ENCODE measurements around the gene CYP8B1. TPM values are rescaled to one million over a fixed set of nuclear protein-coding genes. Genes with fewer than 3 reads are reported as not detected.

CYP8B1 gene
- total and polyA plus RNA-seq, 9 of the 15 experiments (the other 6 are each of a cell fraction or from before 2014, with no cell fraction given): 0.04 TPM; not detected in 8

DNA sequence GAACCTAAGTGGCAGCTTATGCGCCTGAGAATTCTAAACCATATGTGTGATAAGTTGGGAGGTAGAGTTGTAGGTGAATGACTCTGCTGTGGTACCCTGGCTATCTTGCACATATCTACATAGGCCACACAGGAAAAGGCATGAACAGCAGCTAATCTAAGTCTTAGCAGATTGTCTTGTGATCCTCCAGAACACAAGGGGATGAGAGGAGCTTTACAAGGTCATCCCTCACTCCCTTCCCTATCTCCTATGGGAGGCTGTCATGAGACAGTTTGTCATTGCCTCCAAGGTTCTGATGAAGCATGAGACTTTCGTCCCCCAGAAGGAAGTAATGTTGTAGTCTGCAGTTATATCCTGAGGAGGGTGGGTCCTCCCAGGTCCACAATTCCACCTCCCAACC, 26.6 kb upstream of the CYP8B1 start (continued):
- TF ChIP-seq, protein P1, sequence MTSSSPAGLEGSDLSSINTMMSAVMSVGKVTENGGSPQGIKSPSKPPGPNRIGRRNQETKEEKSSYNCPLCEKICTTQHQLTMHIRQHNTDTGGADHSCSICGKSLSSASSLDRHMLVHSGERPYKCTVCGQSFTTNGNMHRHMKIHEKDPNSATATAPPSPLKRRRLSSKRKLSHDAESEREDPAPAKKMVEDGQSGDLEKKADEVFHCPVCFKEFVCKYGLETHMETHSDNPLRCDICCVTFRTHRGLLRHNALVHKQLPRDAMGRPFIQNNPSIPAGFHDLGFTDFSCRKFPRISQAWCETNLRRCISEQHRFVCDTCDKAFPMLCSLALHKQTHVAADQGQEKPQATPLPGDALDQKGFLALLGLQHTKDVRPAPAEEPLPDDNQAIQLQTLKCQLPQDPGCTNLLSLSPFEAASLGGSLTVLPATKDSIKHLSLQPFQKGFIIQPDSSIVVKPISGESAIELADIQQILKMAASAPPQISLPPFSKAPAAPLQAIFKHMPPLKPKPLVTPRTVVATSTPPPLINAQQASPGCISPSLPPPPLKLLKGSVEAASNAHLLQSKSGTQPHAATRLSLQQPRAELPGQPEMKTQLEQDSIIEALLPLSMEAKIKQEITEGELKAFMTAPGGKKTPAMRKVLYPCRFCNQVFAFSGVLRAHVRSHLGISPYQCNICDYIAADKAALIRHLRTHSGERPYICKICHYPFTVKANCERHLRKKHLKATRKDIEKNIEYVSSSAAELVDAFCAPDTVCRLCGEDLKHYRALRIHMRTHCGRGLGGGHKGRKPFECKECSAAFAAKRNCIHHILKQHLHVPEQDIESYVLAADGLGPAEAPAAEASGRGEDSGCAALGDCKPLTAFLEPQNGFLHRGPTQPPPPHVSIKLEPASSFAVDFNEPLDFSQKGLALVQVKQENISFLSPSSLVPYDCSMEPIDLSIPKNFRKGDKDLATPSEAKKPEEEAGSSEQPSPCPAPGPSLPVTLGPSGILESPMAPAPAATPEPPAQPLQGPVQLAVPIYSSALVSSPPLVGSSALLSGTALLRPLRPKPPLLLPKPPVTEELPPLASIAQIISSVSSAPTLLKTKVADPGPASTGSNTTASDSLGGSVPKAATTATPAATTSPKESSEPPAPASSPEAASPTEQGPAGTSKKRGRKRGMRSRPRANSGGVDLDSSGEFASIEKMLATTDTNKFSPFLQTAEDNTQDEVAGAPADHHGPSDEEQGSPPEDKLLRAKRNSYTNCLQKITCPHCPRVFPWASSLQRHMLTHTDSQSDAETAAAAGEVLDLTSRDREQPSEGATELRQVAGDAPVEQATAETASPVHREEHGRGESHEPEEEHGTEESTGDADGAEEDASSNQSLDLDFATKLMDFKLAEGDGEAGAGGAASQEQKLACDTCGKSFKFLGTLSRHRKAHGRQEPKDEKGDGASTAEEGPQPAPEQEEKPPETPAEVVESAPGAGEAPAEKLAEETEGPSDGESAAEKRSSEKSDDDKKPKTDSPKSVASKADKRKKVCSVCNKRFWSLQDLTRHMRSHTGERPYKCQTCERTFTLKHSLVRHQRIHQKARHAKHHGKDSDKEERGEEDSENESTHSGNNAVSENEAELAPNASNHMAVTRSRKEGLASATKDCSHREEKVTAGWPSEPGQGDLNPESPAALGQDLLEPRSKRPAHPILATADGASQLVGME (CRISPR knock-in tag; IDR thresholded peaks at IDR 0.05): 0 out of 2 replicates have a peak, but pooled peaks have one; percentile 60
- TF ChIP-seq TEAD1 (CRISPR knock-in tag; IDR thresholded peaks at IDR 0.05) (peak in 1 of 2 experiments; percentile 88; a peak in 2 of 4 replicates), CTBP1 (IDR thresholded peaks at IDR 0.05; ENCODE audit: borderline replicate concordance) (peak; percentile 87), ELF4 (CRISPR knock-in tag; IDR thresholded peaks at IDR 0.05) (0 out of 2 replicates have a peak, but pooled peaks have one; percentile 71), SMAD3 (CRISPR knock-in tag; conservative IDR thresholded peaks at IDR 0.05) (0 out of 2 replicates have a peak, but pooled peaks have one; percentile 59), NCOR1 (IDR thresholded peaks at IDR 0.05) (peak; percentile 62; the same call in 1 of the 2 replicates), TCF3 (CRISPR knock-in tag; IDR thresholded peaks at IDR 0.05) (peak; percentile 29; the same call in 1 of the 2 replicates), KLF16 (IDR thresholded peaks at IDR 0.05) (peak; percentile 15; the same call in 1 of the 2 replicates), MAZ (CRISPR knock-in tag; conservative IDR thresholded peaks at IDR 0.05 in 1 of 2, IDR thresholded peaks at IDR 0.05 in 1 of 2) (peak in 1 of 2 experiments; percentile 59; a peak in 2 of 4 replicates), ZNF584 (CRISPR knock-in tag; IDR thresholded peaks at IDR 0.05; ENCODE audit: low read depth) (0 out of 2 replicates have a peak, but pooled peaks have one; percentile 72)
- TF ChIP-seq, protein P2, sequence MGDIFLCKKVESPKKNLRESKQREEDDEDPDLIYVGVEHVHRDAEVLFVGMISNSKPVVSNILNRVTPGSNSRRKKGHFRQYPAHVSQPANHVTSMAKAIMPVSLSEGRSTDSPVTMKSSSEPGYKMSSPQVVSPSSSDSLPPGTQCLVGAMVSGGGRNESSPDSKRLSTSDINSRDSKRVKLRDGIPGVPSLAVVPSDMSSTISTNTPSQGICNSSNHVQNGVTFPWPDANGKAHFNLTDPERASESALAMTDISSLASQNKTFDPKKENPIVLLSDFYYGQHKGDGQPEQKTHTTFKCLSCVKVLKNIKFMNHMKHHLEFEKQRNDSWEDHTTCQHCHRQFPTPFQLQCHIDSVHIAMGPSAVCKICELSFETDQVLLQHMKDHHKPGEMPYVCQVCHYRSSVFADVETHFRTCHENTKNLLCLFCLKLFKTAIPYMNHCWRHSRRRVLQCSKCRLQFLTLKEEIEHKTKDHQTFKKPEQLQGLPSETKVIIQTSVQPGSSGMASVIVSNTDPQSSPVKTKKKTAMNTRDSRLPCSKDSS (IDR thresholded peaks at IDR 0.05; ENCODE audit: low read depth, partially characterized antibody): no peak
- TF ChIP-seq, protein P3, sequence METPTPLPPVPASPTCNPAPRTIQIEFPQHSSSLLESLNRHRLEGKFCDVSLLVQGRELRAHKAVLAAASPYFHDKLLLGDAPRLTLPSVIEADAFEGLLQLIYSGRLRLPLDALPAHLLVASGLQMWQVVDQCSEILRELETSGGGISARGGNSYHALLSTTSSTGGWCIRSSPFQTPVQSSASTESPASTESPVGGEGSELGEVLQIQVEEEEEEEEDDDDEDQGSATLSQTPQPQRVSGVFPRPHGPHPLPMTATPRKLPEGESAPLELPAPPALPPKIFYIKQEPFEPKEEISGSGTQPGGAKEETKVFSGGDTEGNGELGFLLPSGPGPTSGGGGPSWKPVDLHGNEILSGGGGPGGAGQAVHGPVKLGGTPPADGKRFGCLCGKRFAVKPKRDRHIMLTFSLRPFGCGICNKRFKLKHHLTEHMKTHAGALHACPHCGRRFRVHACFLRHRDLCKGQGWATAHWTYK (CRISPR knock-in tag; IDR thresholded peaks at IDR 0.05): 0 out of 2 replicates have a peak, but pooled peaks have one; percentile 31
- TF ChIP-seq, protein P4, sequence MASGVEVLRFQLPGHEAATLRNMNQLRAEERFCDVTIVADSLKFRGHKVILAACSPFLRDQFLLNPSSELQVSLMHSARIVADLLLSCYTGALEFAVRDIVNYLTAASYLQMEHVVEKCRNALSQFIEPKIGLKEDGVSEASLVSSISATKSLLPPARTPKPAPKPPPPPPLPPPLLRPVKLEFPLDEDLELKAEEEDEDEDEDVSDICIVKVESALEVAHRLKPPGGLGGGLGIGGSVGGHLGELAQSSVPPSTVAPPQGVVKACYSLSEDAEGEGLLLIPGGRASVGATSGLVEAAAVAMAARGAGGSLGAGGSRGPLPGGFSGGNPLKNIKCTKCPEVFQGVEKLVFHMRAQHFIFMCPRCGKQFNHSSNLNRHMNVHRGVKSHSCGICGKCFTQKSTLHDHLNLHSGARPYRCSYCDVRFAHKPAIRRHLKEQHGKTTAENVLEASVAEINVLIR (CRISPR knock-in tag; IDR thresholded peaks at IDR 0.05): peak; percentile 43; the same call in 1 of the 2 replicates
- TF ChIP-seq, protein P5, sequence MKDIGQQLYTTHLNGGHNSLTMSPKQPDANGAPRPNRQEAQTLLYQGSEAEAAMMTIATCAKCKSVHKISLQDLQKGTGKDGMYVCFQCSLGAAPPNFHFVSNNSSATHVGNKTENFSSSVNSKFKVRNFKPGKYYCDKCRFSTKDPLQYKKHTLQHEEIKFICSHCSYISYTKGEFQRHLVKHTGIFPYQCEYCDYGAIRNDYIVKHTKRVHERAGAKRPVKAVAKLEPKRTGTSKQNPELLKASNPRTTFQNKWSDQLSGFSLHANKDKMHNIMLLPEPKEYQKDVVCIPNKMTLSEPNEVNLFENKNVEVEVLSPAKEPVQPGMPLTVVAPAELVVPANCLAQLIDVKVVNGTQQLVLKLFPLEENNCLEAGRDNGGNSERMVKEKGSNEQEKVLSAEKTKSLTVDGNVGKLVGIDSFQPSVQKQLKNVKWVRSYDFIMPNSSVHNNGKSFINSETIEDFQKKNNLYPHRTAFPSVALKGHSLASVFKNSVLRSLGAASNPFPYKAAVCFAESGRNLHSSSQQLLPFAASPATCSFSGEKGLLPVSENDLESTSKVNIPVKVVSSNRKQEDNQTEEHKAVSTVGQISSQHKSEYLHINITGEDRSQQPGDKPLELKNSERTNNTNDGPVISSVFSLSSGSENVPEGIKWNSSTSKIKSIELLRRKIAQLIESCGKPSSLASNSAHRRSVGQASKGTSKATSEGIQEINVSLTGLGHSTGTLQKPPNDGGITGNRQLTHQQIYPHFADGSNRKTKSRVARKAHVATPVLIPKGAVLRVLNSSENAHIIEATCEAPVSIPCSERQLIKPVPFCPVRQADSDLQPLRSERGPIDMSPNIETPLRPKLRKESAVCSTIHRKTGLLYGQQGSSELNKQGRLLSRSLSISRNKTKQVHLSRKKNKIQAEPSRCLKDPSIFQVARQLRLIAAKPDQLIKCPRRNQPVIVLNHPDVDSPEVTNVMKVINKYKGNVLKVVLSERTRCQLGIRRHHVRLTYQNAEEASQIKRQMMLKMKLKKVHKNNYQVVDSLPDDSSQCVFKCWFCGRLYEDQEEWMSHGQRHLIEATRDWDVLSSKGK (CRISPR knock-in tag; IDR thresholded peaks at IDR 0.05): no peak

Data from K562 (cell line).